Right renal cortex interstitium (tissue), 3 donors: Measurements from ENCODE around the gene FRMD5. TPM values are rescaled to one million over a fixed set of nuclear protein-coding genes. Genes with fewer than 3 reads are reported as not detected.

ENCODE experiments used
- DNase-seq, 3 donors: peaks; one replicate each; pipeline ENCODE4 v3.0.0-alpha.2; 2013; ENCODE audit warnings: low read depth in 3 of 3, low spot score in 2 of 3
- polyA plus RNA-seq, 3 donors: library from polyadenylated mRNA; unstranded; fragments of 120-200 nt; gene quantifications; one replicate each; pipeline ENCODE4 v1.2.1, GENCODE V29; 2013; ENCODE audit not compliant: insufficient read length in 3 of 3

FRMD5 gene
- polyA plus RNA-seq, 3 donors: 0.76 to 0.90 (median 0.78) TPM

DNA sequence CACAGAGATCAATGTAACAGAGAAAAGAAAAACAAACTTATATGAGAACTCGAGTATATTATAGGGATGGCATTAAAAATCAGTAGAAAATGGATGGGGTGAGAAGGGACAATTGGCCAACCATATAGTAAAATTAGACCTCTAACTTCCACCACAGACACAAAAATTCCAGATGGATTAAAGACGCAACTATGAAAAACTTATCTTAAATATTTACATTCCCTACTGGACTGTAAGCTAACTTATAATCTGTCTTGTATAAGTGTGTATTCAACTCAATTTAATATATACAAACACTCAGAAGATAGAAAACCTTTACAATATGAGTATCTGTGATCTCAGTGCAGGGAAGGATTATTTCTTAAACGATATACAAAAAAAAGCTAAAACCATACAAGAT is 373.6 kb downstream of the FRMD5 start:
- DNase-seq: no peak

Other genes starting within 250 kb of the FRMD5 start
- gene GOLM2, start 93.4 kb upstream of the FRMD5 start, polyA plus RNA-seq: 100 to 1,000 TPM; 125 to 139 (median 129) TPM
- 10 to 100 TPM; 64.0 to 75.8 (median 69.1) TPM for gene CTDSPL2, start 232.4 kb upstream of the FRMD5 start, polyA plus RNA-seq